NCI-H2107 treated with DMSO at 0.1 percent for 48 hours (cell line): ENCODE results near the gene ONECUT1.

ENCODE experiments used
- DNase-seq: peaks from one replicate; lab custom pipeline; 2025; ENCODE audit not compliant: unreplicated experiment; lab: John Stamatoyannopoulos, UW

Gene ONECUT1

GRCh38 chr15:52797625-52798501 lies 7.7 kb upstream of the ONECUT1 start:
- DNase-seq = no peak

GRCh38 chr15:52796753-52797520 lies 6.8 kb upstream of the ONECUT1 start:
- no peak for DNase-seq

- no peak for DNase-seq
Observed at GRCh38 chr15:52796228-52796521, 6.0 kb upstream of the ONECUT1 start.

- DNase-seq = no peak
Observed at GRCh38 chr15:52795464-52796227, 5.5 kb upstream of the ONECUT1 start.

- no peak for DNase-seq
Observed at GRCh38 chr15:52794665-52795463, 4.7 kb upstream of the ONECUT1 start.

GRCh38 chr15:52791776-52792175 lies 1.6 kb upstream of the ONECUT1 start:
- DNase-seq = no peak

GRCh38 chr15:52790941-52791751 lies 1.0 kb upstream of the ONECUT1 start:
- no peak for DNase-seq

- no peak for DNase-seq
Observed at GRCh38 chr15:52789601-52790168, 451 bp downstream of the ONECUT1 start.

GRCh38 chr15:52789008-52789600 lies 1.0 kb downstream of the ONECUT1 start:
- no peak for DNase-seq

- no peak for DNase-seq
Observed at GRCh38 chr15:52788099-52788986, 1.8 kb downstream of the ONECUT1 start.

GRCh38 chr15:52787549-52788098 lies 2.5 kb downstream of the ONECUT1 start:
- no peak for DNase-seq

- DNase-seq = no peak
Observed at GRCh38 chr15:52787123-52787503, 3.0 kb downstream of the ONECUT1 start.

GRCh38 chr15:52786436-52787122 lies 3.6 kb downstream of the ONECUT1 start:
- DNase-seq = no peak

GRCh38 chr15:52785672-52786406 lies 4.3 kb downstream of the ONECUT1 start:
- no peak for DNase-seq

GRCh38 chr15:52784799-52785671 lies 5.1 kb downstream of the ONECUT1 start:
- DNase-seq = no peak
